Thoracic aorta (tissue), 2 donors: ENCODE results near the gene TAF6. TPM values are rescaled to one million over a fixed set of nuclear protein-coding genes. Genes with fewer than 3 reads are reported as not detected.
"Not testable (repeated sequence)": the region's sequence is repeated elsewhere in the genome, so short reads cannot be mapped to it uniquely, and the experiment has no call there.

ENCODE experiments used
- ATAC-seq: fragments of 150-250 bp; one replicate; pipeline ENCODE4 v1.8.0; 2017; ENCODE audit warnings: low read depth; ENCODE audit not compliant: insufficient number of reproducible peaks, low FRiP score
- DNase-seq: peaks from one replicate; pipeline ENCODE4 v3.0.0-alpha.2; 2020; ENCODE audit warnings: low spot score
- H3K27ac ChIP-seq, 2 donors: fragments of 200-600 bp; sonication (generic); 1 replicate in 1 of 2; 2 replicates in 1 of 2; pipeline ENCODE4 v1.5.1; 2016; ENCODE audit warnings: mild to moderate bottlenecking in 2 of 2, moderate library complexity in 2 of 2
- H3K27me3 ChIP-seq: fragments of 200-600 bp; sonication (generic); replicated peaks from 2 replicates; pipeline ENCODE4 v1.6.0; 2016; ENCODE audit warnings: mild to moderate bottlenecking; ENCODE audit not compliant: insufficient read depth
- H3K36me3 ChIP-seq: fragments of 200-600 bp; sonication (generic); one replicate; pipeline ENCODE4 v1.5.1; 2016
- H3K4me1 ChIP-seq, 2 donors: fragments of 200-600 bp; sonication (generic); 1 replicate in 1 of 2; 2 replicates in 1 of 2; pipeline versions ENCODE4 v1.5.1 to v1.6.0; 2016; ENCODE audit warnings: low read depth in 2 of 2, mild to moderate bottlenecking in 1 of 2; ENCODE audit not compliant: control insufficient read depth in 1 of 2
- H3K4me3 ChIP-seq: fragments of 200-600 bp; sonication (generic); 2 replicates; pipeline ENCODE4 v1.5.1; 2016; ENCODE audit warnings: mild to moderate bottlenecking
- H3K9me3 ChIP-seq: fragments of 200-600 bp; sonication (generic); 2 replicates; pipeline ENCODE4 v1.5.1; 2016
- CTCF ChIP-seq: fragments of 200-600 bp; sonication (generic); IDR thresholded peaks from one replicate; pipeline ENCODE4 v1.5.1; 2019; ENCODE audit warnings: antibody characterized with exemption
- total RNA-seq, 2 donors: library from RNA; depleted of rRNA; stranded (reverse); fragments of >200 nt; gene quantifications; one replicate each; pipeline versions ENCODE4 v1.1.0 to v1.2.3, GENCODE V29; 2016

Gene TAF6
- total RNA-seq, 2 donors from 2014 or later, result 48.0 to 72.8 TPM

GRCh38 chr7:100148559-100149328, 29.6 kb upstream of the TAF6 start, which contains the start of gene LAMTOR4:
Gene LAMTOR4, plus strand, starts transcription at chr7:100148918. Its CDS starts 55 bp downstream, at chr7:100148973.
- Histone ChIP-seq H3K27ac (peak within 1 kb of the TSS; percentile 84 to 90), H3K4me1 (peaks cover 10 to 13% of the 10 kb centered on the region in 2 donors), H3K36me3 (peaks cover 9% of the 10 kb centered on the region), H3K9me3 (no peaks in the 10 kb centered on the region), H3K4me3 (peak within 1 kb of the TSS; percentile 98), H3K27me3 (no peaks in the 10 kb centered on the region)
- TF ChIP-seq CTCF, result no peak
- DNase-seq, result peak; percentile 97
- peak; percentile 99 for ATAC-seq

DNA sequence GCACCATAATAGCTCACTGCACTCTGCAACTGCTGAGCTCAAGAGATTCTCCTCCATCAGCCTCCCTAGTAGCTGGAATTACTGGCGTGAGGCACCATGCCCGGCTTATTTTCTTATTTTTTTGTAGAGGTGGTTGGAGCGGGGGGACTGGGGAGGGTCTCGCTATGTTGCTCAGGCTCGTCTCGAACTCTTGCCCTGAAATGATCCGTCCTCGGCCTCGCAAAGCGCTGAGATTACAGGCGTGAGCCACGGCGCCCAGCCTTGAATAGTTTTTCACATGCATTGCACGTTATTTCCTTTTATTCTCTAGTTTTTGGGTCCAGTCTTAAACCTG, 29.0 kb upstream of the TAF6 start:
- ATAC-seq, result no peak

DNA sequence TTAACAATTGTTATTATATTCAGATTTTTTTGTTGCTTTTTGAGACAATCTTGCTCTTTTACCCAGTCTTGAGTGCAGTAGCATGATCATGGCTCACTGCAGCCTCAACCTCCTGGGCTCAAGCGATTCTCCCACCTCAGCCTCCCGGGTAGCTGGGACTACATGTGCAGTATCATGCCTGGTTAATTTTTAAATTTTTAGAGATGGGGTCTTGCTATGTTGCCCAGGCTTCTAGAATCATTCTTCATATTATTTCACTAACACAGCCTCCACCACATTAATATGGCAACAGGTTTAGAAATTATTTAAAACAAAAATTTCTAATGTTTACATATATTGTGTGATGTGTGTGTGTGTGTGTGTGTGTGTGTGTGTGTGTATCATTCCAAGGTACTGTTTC, 28.1 kb upstream of the TAF6 start:
- no peak for TF ChIP-seq CTCF
- no peak for ATAC-seq
- H3K27me3 ChIP-seq, result no peaks in the 10 kb centered on the region

More for the DNA sequence above, 29.0 kb upstream of the TAF6 start:
- no peaks in the 10 kb centered on the region for H3K27me3 ChIP-seq
- TF ChIP-seq CTCF, result no peak
- no peak for DNase-seq
- H3K4me3 ChIP-seq, result peak overlapping the region; percentile 98
- peak overlapping the region; percentile 40 to 53 for H3K27ac ChIP-seq
- no peaks in the 10 kb centered on the region for H3K9me3 ChIP-seq
- H3K36me3 ChIP-seq, result peaks cover 3% of the 10 kb centered on the region
- H3K4me1 ChIP-seq, result peaks cover 10 to 13% of the 10 kb centered on the region in 2 donors

DNA sequence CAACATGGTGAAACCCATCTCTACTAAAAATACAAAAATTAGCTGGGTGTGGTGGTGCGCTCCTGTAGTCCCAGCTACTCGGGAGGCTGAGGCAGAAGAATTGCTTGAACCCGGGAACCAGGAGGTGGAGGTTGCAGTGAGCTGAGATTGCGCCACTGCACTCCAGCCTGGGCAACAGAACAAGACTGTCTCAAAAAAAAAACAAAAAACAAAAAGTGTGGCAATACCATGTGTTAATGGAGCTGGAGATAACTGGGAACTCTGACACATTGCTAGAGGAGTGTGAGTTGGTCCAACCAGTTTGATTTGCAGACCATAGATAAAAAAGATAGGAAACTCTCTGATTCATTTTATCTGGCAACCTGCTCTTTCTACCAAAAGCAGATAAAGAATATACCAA, 27.2 kb upstream of the TAF6 start:
- H3K27me3 ChIP-seq, H3K36me3 ChIP-seq, DNase-seq, H3K9me3 ChIP-seq, H3K4me3 ChIP-seq, ATAC-seq, H3K27ac ChIP-seq: not testable (repeated sequence)
- H3K4me1 ChIP-seq, result peaks cover 5 to 13% of the 10 kb centered on the region in 2 donors

More for the DNA sequence above, 28.1 kb upstream of the TAF6 start:
- H3K9me3 ChIP-seq, result no peaks in the 10 kb centered on the region
- no peaks in the 10 kb centered on the region for H3K36me3 ChIP-seq
- H3K4me3 ChIP-seq, result no peak overlapping the region
- peaks cover 10 to 13% of the 10 kb centered on the region in 2 donors for H3K4me1 ChIP-seq
- DNase-seq, result no peak
- H3K27ac ChIP-seq, result no peak overlapping the region

- ATAC-seq, result no peak
- no peak overlapping the region for H3K4me3 ChIP-seq
- no peaks in the 10 kb centered on the region for H3K9me3 ChIP-seq
- H3K36me3 ChIP-seq, result no peaks in the 10 kb centered on the region
- H3K27ac ChIP-seq, result no peak overlapping the region
- no peak for TF ChIP-seq CTCF
- no peak for DNase-seq
- H3K27me3 ChIP-seq, result no peaks in the 10 kb centered on the region
- no peaks in the 10 kb centered on the region for H3K4me1 ChIP-seq
Measured at GRCh38 chr7:100142461-100142860, 23.3 kb upstream of the TAF6 start.
